ENCODE results near the gene DCDC2C.

DCDC2C gene

GRCh38 chr2:3666613-3666975, 36.8 kb upstream of the DCDC2C start:
- no peak overlapping the region for H3K27ac Mint-ChIP-seq
- peaks cover 4% of the 10 kb centered on the region for H3K27me3 Mint-ChIP-seq
- no peaks in the 10 kb centered on the region for H3K4me1 Mint-ChIP-seq (ENCODE audit: low read depth)
- H3K9me3 Mint-ChIP-seq (ENCODE audit: low read depth): no peaks in the 10 kb centered on the region
- no peak overlapping the region for H3K4me3 Mint-ChIP-seq
- no peaks in the 10 kb centered on the region for H3K36me3 Mint-ChIP-seq

GRCh38 chr2:3667151-3667631, 36.2 kb upstream of the DCDC2C start:
- H3K9me3 Mint-ChIP-seq (ENCODE audit: low read depth): no peaks in the 10 kb centered on the region
- no peaks in the 10 kb centered on the region for H3K4me1 Mint-ChIP-seq (ENCODE audit: low read depth)
- H3K27me3 Mint-ChIP-seq: peaks cover 4% of the 10 kb centered on the region
- H3K27ac Mint-ChIP-seq: no peak overlapping the region
- H3K4me3 Mint-ChIP-seq: no peak overlapping the region
- H3K36me3 Mint-ChIP-seq: no peaks in the 10 kb centered on the region

- H3K4me1 Mint-ChIP-seq (ENCODE audit: low read depth): no peaks in the 10 kb centered on the region
- no peaks in the 10 kb centered on the region for H3K36me3 Mint-ChIP-seq
- H3K9me3 Mint-ChIP-seq (ENCODE audit: low read depth): no peaks in the 10 kb centered on the region
- H3K4me3 Mint-ChIP-seq: no peak overlapping the region
- H3K27ac Mint-ChIP-seq: no peak overlapping the region
- peaks cover 4% of the 10 kb centered on the region for H3K27me3 Mint-ChIP-seq
These were observed 33.7 kb upstream of the DCDC2C start for GRCh38 chr2:3669656-3670055.

- Mint-ChIP-seq H3K27me3 (peaks cover 4% of the 10 kb centered on the region), H3K4me1 (ENCODE audit: low read depth) (no peaks in the 10 kb centered on the region), H3K9me3 (ENCODE audit: low read depth) (no peaks in the 10 kb centered on the region), H3K27ac (no peak overlapping the region), H3K36me3 (no peaks in the 10 kb centered on the region), H3K4me3 (no peak overlapping the region)
These were observed 33.0 kb upstream of the DCDC2C start for GRCh38 chr2:3670376-3670775.

- Mint-ChIP-seq H3K27me3 (peaks cover 4% of the 10 kb centered on the region), H3K4me3 (no peak overlapping the region), H3K4me1 (ENCODE audit: low read depth) (no peaks in the 10 kb centered on the region), H3K27ac (no peak overlapping the region), H3K36me3 (no peaks in the 10 kb centered on the region), H3K9me3 (ENCODE audit: low read depth) (no peaks in the 10 kb centered on the region)
These were observed 32.4 kb upstream of the DCDC2C start for GRCh38 chr2:3670941-3671340.

- H3K9me3 Mint-ChIP-seq (ENCODE audit: low read depth): no peaks in the 10 kb centered on the region
- peaks cover 4% of the 10 kb centered on the region for H3K27me3 Mint-ChIP-seq
- H3K4me1 Mint-ChIP-seq (ENCODE audit: low read depth): no peaks in the 10 kb centered on the region
- H3K4me3 Mint-ChIP-seq: no peak overlapping the region
- H3K36me3 Mint-ChIP-seq: no peaks in the 10 kb centered on the region
- H3K27ac Mint-ChIP-seq: no peak overlapping the region
These were observed 30.3 kb upstream of the DCDC2C start for GRCh38 chr2:3672861-3673678.

- no peaks in the 10 kb centered on the region for H3K4me1 Mint-ChIP-seq (ENCODE audit: low read depth)
- H3K36me3 Mint-ChIP-seq: no peaks in the 10 kb centered on the region
- no peak overlapping the region for H3K4me3 Mint-ChIP-seq
- peaks cover 4% of the 10 kb centered on the region for H3K27me3 Mint-ChIP-seq
- no peaks in the 10 kb centered on the region for H3K9me3 Mint-ChIP-seq (ENCODE audit: low read depth)
- H3K27ac Mint-ChIP-seq: no peak overlapping the region
These were observed 29.1 kb upstream of the DCDC2C start for GRCh38 chr2:3674066-3674845.

- Mint-ChIP-seq H3K27ac (no peak overlapping the region), H3K9me3 (ENCODE audit: low read depth) (no peaks in the 10 kb centered on the region), H3K4me1 (ENCODE audit: low read depth) (no peaks in the 10 kb centered on the region), H3K27me3 (peaks cover 1% of the 10 kb centered on the region), H3K36me3 (no peaks in the 10 kb centered on the region), H3K4me3 (no peak overlapping the region)
These were observed 27.7 kb upstream of the DCDC2C start for GRCh38 chr2:3675687-3676086.

GRCh38 chr2:3677436-3677835, 25.9 kb upstream of the DCDC2C start:
- H3K36me3 Mint-ChIP-seq: no peaks in the 10 kb centered on the region
- H3K4me3 Mint-ChIP-seq: no peak overlapping the region
- H3K27me3 Mint-ChIP-seq: peaks cover 1% of the 10 kb centered on the region
- H3K4me1 Mint-ChIP-seq (ENCODE audit: low read depth): no peaks in the 10 kb centered on the region
- no peaks in the 10 kb centered on the region for H3K9me3 Mint-ChIP-seq (ENCODE audit: low read depth)
- no peak overlapping the region for H3K27ac Mint-ChIP-seq

GRCh38 chr2:3678212-3678611, 25.2 kb upstream of the DCDC2C start:
- Mint-ChIP-seq H3K9me3 (ENCODE audit: low read depth) (no peaks in the 10 kb centered on the region), H3K36me3 (no peaks in the 10 kb centered on the region), H3K27ac (no peak overlapping the region), H3K4me3 (no peak overlapping the region), H3K4me1 (ENCODE audit: low read depth) (no peaks in the 10 kb centered on the region), H3K27me3 (peaks cover 1% of the 10 kb centered on the region)

- Mint-ChIP-seq H3K4me3 (no peak overlapping the region), H3K27ac (no peak overlapping the region), H3K36me3 (no peaks in the 10 kb centered on the region), H3K4me1 (ENCODE audit: low read depth) (no peaks in the 10 kb centered on the region), H3K9me3 (ENCODE audit: low read depth) (no peaks in the 10 kb centered on the region), H3K27me3 (peaks cover 1% of the 10 kb centered on the region)
These were observed 24.2 kb upstream of the DCDC2C start for GRCh38 chr2:3679180-3679579.

GRCh38 chr2:3679616-3680393, 23.6 kb upstream of the DCDC2C start:
- Mint-ChIP-seq H3K36me3 (no peaks in the 10 kb centered on the region), H3K4me3 (no peak overlapping the region), H3K4me1 (ENCODE audit: low read depth) (no peaks in the 10 kb centered on the region), H3K27ac (no peak overlapping the region), H3K27me3 (peaks cover 1% of the 10 kb centered on the region), H3K9me3 (ENCODE audit: low read depth) (no peaks in the 10 kb centered on the region)

- no peaks in the 10 kb centered on the region for H3K4me1 Mint-ChIP-seq (ENCODE audit: low read depth)
- H3K9me3 Mint-ChIP-seq (ENCODE audit: low read depth): no peaks in the 10 kb centered on the region
- no peaks in the 10 kb centered on the region for H3K36me3 Mint-ChIP-seq
- H3K27ac Mint-ChIP-seq: no peak overlapping the region
- H3K27me3 Mint-ChIP-seq: peaks cover 1% of the 10 kb centered on the region
- no peak overlapping the region for H3K4me3 Mint-ChIP-seq
These were observed 22.6 kb upstream of the DCDC2C start for GRCh38 chr2:3680548-3681345.

GRCh38 chr2:3681625-3682024, 21.8 kb upstream of the DCDC2C start:
- H3K4me1 Mint-ChIP-seq (ENCODE audit: low read depth): no peaks in the 10 kb centered on the region

More at GRCh38 chr2:3681625-3682024, 21.8 kb upstream of the DCDC2C start:
- no peaks in the 10 kb centered on the region for H3K36me3 Mint-ChIP-seq
- peaks cover 1% of the 10 kb centered on the region for H3K27me3 Mint-ChIP-seq
- no peak overlapping the region for H3K4me3 Mint-ChIP-seq
- H3K27ac Mint-ChIP-seq: no peak overlapping the region
- H3K9me3 Mint-ChIP-seq (ENCODE audit: low read depth): no peaks in the 10 kb centered on the region
